ENCODE data around the gene ZFAND3.

Gene ZFAND3

GRCh38 chr6:37819177-37819801, at the start of gene ZFAND3:
TSS of gene ZFAND3 (plus strand) at chr6:37819727. CDS start at chr6:37819946, 219 bp downstream.
- peak; percentile 56 for DNase-seq (ENCODE audit: low read depth, low spot score)

- DNase-seq (ENCODE audit: low read depth, low spot score): no peak
These were observed 45.4 kb upstream of the ZFAND3 start for GRCh38 chr6:37774028-37774680.

- DNase-seq (ENCODE audit: low read depth, low spot score): no peak
These were observed 43.0 kb upstream of the ZFAND3 start for GRCh38 chr6:37776566-37776965.

GRCh38 chr6:37777272-37777834, 42.2 kb upstream of the ZFAND3 start:
- no peak for DNase-seq (ENCODE audit: low read depth, low spot score)

GRCh38 chr6:37779111-37779800, 40.3 kb upstream of the ZFAND3 start:
- no peak for DNase-seq (ENCODE audit: low read depth, low spot score)

GRCh38 chr6:37779902-37780628, 39.5 kb upstream of the ZFAND3 start:
- no peak for DNase-seq (ENCODE audit: low read depth, low spot score)

GRCh38 chr6:37781788-37782187, 37.7 kb upstream of the ZFAND3 start:
- DNase-seq (ENCODE audit: low read depth, low spot score): no peak

GRCh38 chr6:37783025-37783855, 36.3 kb upstream of the ZFAND3 start:
- peak; percentile 50 for DNase-seq (ENCODE audit: low read depth, low spot score)

GRCh38 chr6:37783856-37784584, 35.5 kb upstream of the ZFAND3 start:
- DNase-seq (ENCODE audit: low read depth, low spot score): no peak

- no peak for DNase-seq (ENCODE audit: low read depth, low spot score)
These were observed 35.0 kb upstream of the ZFAND3 start for GRCh38 chr6:37784585-37784967.

- no peak for DNase-seq (ENCODE audit: low read depth, low spot score)
These were observed 34.4 kb upstream of the ZFAND3 start for GRCh38 chr6:37785002-37785662.

- DNase-seq (ENCODE audit: low read depth, low spot score): no peak
These were observed 33.8 kb upstream of the ZFAND3 start for GRCh38 chr6:37785663-37786270.

- no peak for DNase-seq (ENCODE audit: low read depth, low spot score)
These were observed 32.3 kb upstream of the ZFAND3 start for GRCh38 chr6:37787216-37787615.

GRCh38 chr6:37788259-37788658, 31.3 kb upstream of the ZFAND3 start:
- DNase-seq (ENCODE audit: low read depth, low spot score): no peak

- DNase-seq (ENCODE audit: low read depth, low spot score): peak; percentile 86
These were observed 28.2 kb upstream of the ZFAND3 start for GRCh38 chr6:37791156-37791919.

- DNase-seq (ENCODE audit: low read depth, low spot score): no peak
These were observed 27.0 kb upstream of the ZFAND3 start for GRCh38 chr6:37792457-37793033.

- DNase-seq (ENCODE audit: low read depth, low spot score): no peak
These were observed 26.5 kb upstream of the ZFAND3 start for GRCh38 chr6:37793067-37793466.

- no peak for DNase-seq (ENCODE audit: low read depth, low spot score)
These were observed 24.7 kb upstream of the ZFAND3 start for GRCh38 chr6:37794825-37795224.

Measured in iPS DF 19.7 (cell line).